ENCODE results near the gene GABRB1.

DNA sequence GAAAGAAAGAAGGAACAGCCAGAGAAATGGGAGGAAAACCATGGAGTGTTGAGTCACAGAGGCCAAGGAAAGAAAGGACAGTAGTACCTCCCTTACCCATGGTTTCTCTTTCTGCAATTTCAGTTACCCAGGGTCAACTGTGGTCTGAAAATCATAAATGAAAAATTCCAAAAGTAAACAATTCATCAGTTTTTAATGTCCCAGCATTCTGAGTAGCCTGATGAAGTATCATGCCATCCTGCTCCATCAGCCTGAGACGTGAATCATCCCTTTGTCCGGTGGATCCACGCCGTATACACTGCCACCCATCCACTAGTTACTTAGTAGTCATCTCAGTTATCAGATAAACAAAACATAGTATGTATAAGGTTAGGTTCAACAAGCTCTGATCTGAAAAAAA is 318.0 kb downstream of the GABRB1 start:
- TF ChIP-seq, protein P1, sequence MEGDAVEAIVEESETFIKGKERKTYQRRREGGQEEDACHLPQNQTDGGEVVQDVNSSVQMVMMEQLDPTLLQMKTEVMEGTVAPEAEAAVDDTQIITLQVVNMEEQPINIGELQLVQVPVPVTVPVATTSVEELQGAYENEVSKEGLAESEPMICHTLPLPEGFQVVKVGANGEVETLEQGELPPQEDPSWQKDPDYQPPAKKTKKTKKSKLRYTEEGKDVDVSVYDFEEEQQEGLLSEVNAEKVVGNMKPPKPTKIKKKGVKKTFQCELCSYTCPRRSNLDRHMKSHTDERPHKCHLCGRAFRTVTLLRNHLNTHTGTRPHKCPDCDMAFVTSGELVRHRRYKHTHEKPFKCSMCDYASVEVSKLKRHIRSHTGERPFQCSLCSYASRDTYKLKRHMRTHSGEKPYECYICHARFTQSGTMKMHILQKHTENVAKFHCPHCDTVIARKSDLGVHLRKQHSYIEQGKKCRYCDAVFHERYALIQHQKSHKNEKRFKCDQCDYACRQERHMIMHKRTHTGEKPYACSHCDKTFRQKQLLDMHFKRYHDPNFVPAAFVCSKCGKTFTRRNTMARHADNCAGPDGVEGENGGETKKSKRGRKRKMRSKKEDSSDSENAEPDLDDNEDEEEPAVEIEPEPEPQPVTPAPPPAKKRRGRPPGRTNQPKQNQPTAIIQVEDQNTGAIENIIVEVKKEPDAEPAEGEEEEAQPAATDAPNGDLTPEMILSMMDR (conservative IDR thresholded peaks at IDR 0.05; ENCODE audit: low read depth, low read length): no peak
- no peak for TF ChIP-seq EZH2 (IDR thresholded peaks at IDR 0.05; ENCODE audit: low read length, unreplicated experiment)
